IPS DF 6.9 (cell line): ENCODE results near the gene MAJIN.

ENCODE experiments used
- DNase-seq: peaks from one replicate; pipeline ENCODE4 v3.0.0-alpha.2; 2013; ENCODE audit warnings: low read depth, low spot score
- H3K27ac ChIP-seq: one replicate; pipeline ENCODE4 v1.5.1; 2013; ENCODE audit warnings: low read length, control low read depth
- H3K27me3 ChIP-seq: 2 replicates; pipeline ENCODE4 v1.6.1; 2013; ENCODE audit warnings: mild to moderate bottlenecking, low read length; ENCODE audit not compliant: control insufficient read depth, insufficient read depth
- H3K36me3 ChIP-seq: 2 replicates; pipeline ENCODE4 v1.6.1; 2013; ENCODE audit warnings: low read length; ENCODE audit not compliant: control insufficient read depth, insufficient read depth
- H3K4me1 ChIP-seq: 2 replicates; pipeline ENCODE4 v1.6.1; 2013; ENCODE audit warnings: low read length; ENCODE audit not compliant: control insufficient read depth, insufficient read depth
- H3K4me3 ChIP-seq: 2 replicates; pipeline ENCODE4 v1.5.1; 2013; ENCODE audit warnings: mild to moderate bottlenecking, low read length
- H3K9me3 ChIP-seq: 2 replicates; pipeline ENCODE4 v1.6.1; 2013; ENCODE audit warnings: low read length, inconsistent platforms; ENCODE audit not compliant: control insufficient read depth, insufficient read depth
- WGBS: extraction: QIAGEN DNeasy Blood & Tissue Kit; methylation state at CpG from one replicate; pipeline ENCODE4 v1.1.7; 2013; ENCODE audit warnings: mixed read lengths, missing lambda C conversion rate; ENCODE audit not compliant: insufficient read length, insufficient coverage; 5-methylcytosine and 5-hydroxymethylcytosine counted together

MAJIN gene, protein sequence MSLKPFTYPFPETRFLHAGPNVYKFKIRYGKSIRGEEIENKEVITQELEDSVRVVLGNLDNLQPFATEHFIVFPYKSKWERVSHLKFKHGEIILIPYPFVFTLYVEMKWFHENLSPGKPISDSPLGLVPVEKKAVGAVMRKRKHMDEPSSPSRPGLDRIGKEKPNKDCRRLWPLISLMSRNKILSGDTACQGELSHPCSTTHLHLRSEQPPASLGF

DNA sequence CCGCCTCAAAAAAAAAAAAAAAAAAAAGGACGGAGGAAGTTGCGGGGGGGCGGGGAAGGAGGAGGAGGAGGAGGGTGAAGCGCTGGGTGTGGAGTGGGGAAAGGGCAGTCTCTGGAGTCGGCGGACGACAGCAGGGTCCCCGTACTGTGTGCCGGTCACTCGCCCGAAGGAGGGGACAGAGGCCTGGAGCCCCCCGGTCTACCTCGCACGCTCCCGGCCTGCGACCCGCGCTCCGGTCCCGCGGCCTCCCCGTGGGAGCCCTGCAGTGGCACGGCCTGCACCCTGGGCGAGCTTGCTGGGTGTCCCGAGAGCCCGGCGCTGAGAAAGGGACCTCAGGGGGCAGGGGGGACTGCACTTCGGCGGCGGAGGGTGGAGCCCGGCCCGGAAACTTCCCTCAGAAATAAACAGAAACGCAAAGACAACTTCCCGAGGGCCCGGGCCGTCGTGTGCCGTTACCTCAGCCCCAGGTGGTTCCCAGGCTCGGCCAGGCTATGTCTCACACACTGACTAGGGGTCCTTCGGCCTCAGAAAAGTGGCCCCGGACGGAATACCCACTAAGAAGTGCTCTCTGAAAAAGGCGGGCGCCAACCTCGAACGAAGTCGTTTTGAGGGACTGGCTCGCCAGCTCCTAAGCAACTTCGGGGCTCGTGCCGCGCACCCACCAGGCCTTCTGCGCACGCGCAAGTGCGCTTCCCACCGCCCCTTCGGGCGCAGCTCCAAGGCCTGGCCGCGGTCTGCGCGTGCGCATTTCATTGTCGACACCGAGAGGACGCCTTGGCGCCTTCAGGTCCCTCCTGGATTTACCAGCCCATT lies at the start of gene MAJIN:
Gene MAJIN (minus strand): TSS at position 688 of the 813 bp plus-strand sequence. CDS start 12,703 bp downstream, outside the sequence.
- no CpG with 5 or more reads among the region's 69 CpGs for WGBS
- Histone ChIP-seq H3K36me3 (no peaks in the 10 kb centered on the region), H3K4me1 (no peaks in the 10 kb centered on the region), H3K27me3 (no peaks in the 10 kb centered on the region), H3K4me3 (no peak within 1 kb of the TSS), H3K9me3 (no peaks in the 10 kb centered on the region), H3K27ac (no peak within 1 kb of the TSS)
- no peak for DNase-seq

DNA sequence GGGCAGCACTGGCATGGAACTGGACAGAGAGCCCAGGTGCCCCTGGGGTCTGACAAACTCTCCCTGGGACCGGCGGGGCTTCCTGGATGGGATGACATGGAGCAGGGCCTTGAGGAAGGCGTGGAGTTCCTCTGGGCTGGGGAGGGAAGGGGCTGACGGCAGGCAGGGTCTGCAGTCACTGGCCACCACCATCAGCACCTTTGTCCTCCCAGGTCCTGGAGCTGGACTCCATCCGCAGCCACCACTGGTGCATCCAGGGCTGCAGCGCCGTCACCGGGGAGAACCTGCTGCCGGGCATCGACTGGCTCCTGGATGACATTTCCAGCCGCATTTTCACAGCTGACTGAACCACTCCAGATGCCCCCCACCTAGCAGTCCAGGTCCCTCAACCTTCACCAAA lies 49.6 kb upstream of the MAJIN start:
- DNase-seq = no peak
- no CpG with 5 or more reads among the region's 11 CpGs for WGBS
- no peak overlapping the region for H3K27ac ChIP-seq
- H3K9me3 ChIP-seq = no peaks in the 10 kb centered on the region
- no peaks in the 10 kb centered on the region for H3K4me1 ChIP-seq
- H3K27me3 ChIP-seq = no peaks in the 10 kb centered on the region
- H3K4me3 ChIP-seq = no peak overlapping the region
- H3K36me3 ChIP-seq = peaks cover 12% of the 10 kb centered on the region

DNA sequence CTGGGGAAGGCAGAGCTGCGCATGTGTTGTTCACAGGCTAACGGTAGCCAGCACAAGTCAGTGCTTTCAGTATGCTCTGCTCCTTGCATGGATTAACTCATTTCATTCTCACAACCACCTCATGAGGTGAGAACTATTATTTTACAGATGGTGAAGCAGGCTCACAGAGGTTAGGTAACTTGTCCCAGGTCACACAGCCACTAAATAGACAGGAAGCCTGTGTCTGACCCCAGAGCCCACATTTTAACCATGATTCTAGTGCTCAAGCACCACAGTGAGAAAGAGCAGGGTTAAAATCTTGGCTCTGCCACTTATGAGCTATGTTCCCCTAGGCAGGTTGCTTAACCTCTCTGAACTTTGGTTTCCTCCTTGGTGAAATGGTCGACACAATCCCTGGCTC lies 49.1 kb upstream of the MAJIN start:
- no peaks in the 10 kb centered on the region for H3K9me3 ChIP-seq
- H3K4me1 ChIP-seq = no peaks in the 10 kb centered on the region
- WGBS = no CpG with 5 or more reads among the region's 3 CpGs
- no peak overlapping the region for H3K27ac ChIP-seq
- no peaks in the 10 kb centered on the region for H3K27me3 ChIP-seq
- peaks cover 12% of the 10 kb centered on the region for H3K36me3 ChIP-seq
- DNase-seq = no peak
- H3K4me3 ChIP-seq = no peak overlapping the region

DNA sequence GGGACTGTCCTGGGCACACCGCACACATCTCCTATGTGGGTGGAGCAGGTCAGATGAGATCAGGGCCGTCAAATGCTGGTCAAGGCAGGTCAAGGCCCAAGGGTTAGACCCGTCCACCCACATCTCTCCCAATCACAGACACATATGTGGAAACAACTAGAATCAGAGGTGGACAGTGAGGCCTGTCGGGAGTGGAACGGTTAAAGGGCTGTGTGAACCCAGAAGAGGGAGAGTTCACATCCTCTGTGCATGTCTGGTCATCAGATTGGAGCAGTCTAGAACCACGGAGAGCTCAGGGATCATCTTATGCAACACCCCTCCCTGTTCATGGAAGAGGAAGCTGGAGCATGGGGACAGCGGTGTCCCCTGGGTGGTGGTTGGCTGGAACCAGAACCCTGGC lies 47.9 kb upstream of the MAJIN start:
- DNase-seq = no peak
- no peaks in the 10 kb centered on the region for H3K9me3 ChIP-seq

DNA sequence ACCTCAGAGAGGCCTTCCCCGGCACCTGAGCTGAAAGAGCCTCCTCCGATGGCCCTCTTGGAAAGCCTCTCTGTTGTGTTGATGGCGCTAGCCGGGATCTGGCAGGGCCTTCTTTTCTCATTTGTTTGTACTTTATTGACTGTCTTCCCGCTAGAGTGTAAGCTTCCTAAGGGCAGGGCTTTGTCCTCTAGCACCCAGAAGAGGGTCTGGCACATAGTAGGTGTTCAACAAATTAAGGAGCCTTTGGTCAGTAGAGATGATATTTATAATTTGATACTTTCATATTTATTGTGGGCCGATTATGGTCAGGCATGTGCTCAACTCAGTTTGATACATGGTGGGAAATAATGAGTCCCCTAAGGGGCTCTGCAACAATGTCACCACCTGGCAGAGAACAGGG lies 46.0 kb upstream of the MAJIN start:
- H3K27me3 ChIP-seq = no peaks in the 10 kb centered on the region
- no peak for DNase-seq
- H3K4me3 ChIP-seq = no peak overlapping the region
- no peak overlapping the region for H3K27ac ChIP-seq
- no peaks in the 10 kb centered on the region for H3K9me3 ChIP-seq
- H3K36me3 ChIP-seq = peaks cover 12% of the 10 kb centered on the region
- no CpG with 5 or more reads among the region's 6 CpGs for WGBS
- no peaks in the 10 kb centered on the region; the same call in 1 of the 2 replicates for H3K4me1 ChIP-seq

More for the DNA sequence above, 47.9 kb upstream of the MAJIN start:
- no peak overlapping the region for H3K27ac ChIP-seq
- H3K27me3 ChIP-seq = no peaks in the 10 kb centered on the region
- no CpG with 5 or more reads among the region's 7 CpGs for WGBS
- H3K4me1 ChIP-seq = no peaks in the 10 kb centered on the region
- peaks cover 12% of the 10 kb centered on the region for H3K36me3 ChIP-seq
- H3K4me3 ChIP-seq = no peak overlapping the region

DNA sequence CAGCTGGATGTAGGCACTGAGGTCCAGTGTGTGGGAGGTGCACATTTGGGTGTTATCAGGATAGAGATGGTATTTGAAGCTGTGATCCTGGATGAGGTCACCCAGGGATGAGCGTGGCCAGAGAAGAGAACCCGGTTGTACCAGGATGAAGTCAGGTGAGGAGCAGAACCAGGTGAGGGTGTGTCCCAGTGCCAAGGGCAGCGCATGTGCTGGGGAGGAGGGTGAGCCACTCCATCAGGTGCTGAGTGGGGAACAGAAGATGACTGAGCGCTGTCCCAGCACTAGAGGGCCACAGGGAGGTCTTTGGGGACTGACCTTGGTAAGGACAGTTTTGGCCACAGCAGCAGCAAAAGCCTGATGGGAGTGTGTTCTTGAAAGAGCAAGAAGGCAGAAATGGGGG lies 44.8 kb upstream of the MAJIN start:
- WGBS = no CpG with 5 or more reads among the region's 4 CpGs
- no peak for DNase-seq
- Histone ChIP-seq H3K36me3 (peaks cover 12% of the 10 kb centered on the region), H3K4me3 (no peak overlapping the region), H3K9me3 (no peaks in the 10 kb centered on the region), H3K27me3 (no peaks in the 10 kb centered on the region), H3K27ac (no peak overlapping the region), H3K4me1 (no peaks in the 10 kb centered on the region; the same call in 1 of the 2 replicates)

DNA sequence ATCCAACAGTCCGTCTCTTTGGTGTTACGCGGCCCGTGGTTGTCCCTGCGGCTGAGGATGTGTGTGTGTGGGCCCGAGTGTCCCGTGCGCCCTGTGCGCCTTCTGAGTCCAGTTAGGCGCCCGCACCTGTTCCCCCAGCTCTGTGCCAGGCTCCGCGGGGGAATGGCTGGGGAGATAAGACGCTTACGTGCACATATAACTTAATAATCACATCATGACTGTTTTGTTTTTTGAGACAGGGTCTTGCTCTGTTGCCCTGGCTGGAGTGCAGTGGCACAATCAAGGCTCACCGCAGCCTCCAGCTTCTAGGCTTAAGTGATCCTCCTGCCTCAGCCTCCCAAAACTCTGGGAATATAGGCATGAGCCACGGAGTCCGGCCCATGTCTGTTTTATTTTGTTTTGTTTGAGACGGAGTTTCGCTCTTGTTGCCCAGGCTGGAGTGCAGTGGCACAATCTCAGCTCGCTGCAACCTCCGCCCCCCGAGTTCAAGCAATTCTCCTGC lies 42.9 kb upstream of the MAJIN start:
- Histone ChIP-seq H3K27ac (no peak overlapping the region), H3K4me3 (peak overlapping the region; percentile 54; the same call in 1 of the 2 replicates), H3K27me3 (no peaks in the 10 kb centered on the region), H3K4me1 (no peaks in the 10 kb centered on the region; the same call in 1 of the 2 replicates), H3K36me3 (peaks cover 8% of the 10 kb centered on the region), H3K9me3 (no peaks in the 10 kb centered on the region)
- DNase-seq = no peak
- no CpG with 5 or more reads among the region's 23 CpGs for WGBS

DNA sequence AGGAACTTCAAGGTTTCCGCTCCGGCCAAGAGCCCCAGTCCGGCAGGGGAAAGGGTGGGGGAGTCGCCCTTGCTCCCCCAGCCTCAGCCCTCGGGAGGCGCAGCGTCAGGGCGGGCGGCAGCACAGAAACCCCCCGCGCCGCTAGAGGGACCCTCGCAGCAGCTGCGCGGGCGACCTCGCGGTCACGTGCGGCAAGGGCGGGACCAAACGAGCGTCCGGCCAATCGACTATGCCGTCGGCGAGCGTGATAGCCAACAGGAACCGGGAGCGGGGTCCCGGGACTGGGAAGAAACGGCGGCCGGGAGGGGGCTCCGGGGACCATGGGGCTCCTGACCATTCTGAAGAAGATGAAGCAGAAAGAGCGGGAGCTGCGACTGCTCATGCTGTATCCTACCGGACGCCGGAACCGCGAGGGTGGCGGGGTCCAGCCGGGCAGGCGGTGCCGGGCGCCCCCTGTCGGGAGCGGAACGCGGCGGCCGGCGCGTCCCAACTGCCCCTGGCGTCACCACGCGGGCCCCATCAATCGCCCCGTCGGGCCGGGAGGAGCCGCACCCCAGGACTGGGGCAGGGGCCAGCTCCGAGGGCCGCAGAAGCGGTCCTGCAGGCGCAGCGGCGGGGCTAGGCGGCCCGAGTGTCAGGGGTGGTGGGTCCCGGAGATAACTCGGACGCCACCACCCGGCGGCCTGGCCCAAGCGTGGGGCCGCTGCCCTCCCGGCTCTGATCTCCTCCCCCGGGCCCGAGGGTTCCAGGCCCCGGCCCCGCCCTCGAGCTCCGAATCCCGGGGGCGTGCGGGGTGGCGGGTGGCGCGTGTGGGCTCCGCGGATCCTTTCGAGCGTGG lies 42.2 kb upstream of the MAJIN start, which contains the start of gene ARL2:
Gene ARL2 (plus strand): TSS at position 273 of the 838 bp plus-strand sequence. CDS start 48 bp downstream, at position 321.
- Histone ChIP-seq H3K36me3 (peaks cover 8% of the 10 kb centered on the region), H3K4me1 (no peaks in the 10 kb centered on the region; the same call in 1 of the 2 replicates), H3K27ac (no peak within 1 kb of the TSS), H3K9me3 (no peaks in the 10 kb centered on the region), H3K27me3 (no peaks in the 10 kb centered on the region), H3K4me3 (peak within 1 kb of the TSS; percentile 54; the same call in 1 of the 2 replicates)
- DNase-seq = peak; percentile 84
- WGBS = no CpG with 5 or more reads among the region's 96 CpGs

DNA sequence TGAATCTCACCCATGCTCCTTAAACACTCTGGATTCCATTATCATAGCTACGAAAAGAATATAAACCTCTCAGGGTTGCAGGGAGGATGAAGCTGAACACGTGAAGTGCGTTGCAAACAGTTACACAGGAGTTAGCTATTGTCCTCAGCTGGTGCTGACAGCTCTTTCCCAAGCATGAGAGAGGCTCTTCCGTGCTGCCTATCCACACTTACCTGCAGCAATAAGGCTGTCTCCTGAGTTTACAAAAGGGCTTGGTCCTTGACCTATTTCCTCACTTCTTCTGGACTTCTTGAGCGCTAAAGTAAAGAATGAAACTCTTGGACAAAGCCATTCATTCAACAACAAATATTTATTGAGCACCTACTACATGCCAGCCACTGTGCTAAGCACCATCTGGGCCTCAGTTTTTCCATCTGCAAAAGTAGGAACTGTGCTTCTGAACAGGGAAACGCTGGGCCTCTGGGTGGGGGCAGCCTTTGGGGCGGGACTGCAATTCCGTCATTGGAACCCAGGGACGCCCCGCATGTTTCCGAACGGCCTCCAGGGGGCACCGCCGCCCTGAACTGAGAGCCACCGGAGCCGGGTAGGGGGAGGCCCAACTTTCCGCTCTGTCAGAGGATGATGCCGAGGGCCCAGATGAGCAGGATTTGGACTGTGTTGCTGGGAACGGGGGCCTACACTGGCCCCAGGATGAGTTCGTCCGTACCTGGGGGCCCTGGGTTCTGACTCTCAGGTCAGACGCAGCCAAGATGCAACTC lies 41.4 kb upstream of the MAJIN start:
- Histone ChIP-seq H3K9me3 (no peaks in the 10 kb centered on the region), H3K27me3 (no peaks in the 10 kb centered on the region), H3K36me3 (peaks cover 1% of the 10 kb centered on the region), H3K4me3 (peak overlapping the region; percentile 54; the same call in 1 of the 2 replicates), H3K27ac (no peak overlapping the region), H3K4me1 (no peaks in the 10 kb centered on the region; the same call in 1 of the 2 replicates)
- no CpG with 5 or more reads among the region's 22 CpGs for WGBS
- peak; percentile 64 for DNase-seq
